ENCODE measurements around the gene TSPAN14.

Gene TSPAN14

GRCh38 chr10:80509108-80509402, 54.9 kb downstream of the TSPAN14 start:
- DNase-seq: no peak

GRCh38 chr10:80509403-80510161, 55.5 kb downstream of the TSPAN14 start:
- no peak for DNase-seq

- DNase-seq: no peak
Measured at GRCh38 chr10:80512031-80512526, 58.0 kb downstream of the TSPAN14 start.

- no peak for DNase-seq
Measured at GRCh38 chr10:80513106-80513505, 59.0 kb downstream of the TSPAN14 start.

- no peak for DNase-seq
Measured at GRCh38 chr10:80515511-80515910, 61.4 kb downstream of the TSPAN14 start.

- DNase-seq: no peak
Measured at GRCh38 chr10:80515941-80516340, 61.8 kb downstream of the TSPAN14 start.

GRCh38 chr10:80516506-80517075, 62.5 kb downstream of the TSPAN14 start:
- DNase-seq: no peak

- no peak for DNase-seq
Measured at GRCh38 chr10:80517416-80518142, 63.5 kb downstream of the TSPAN14 start.

GRCh38 chr10:80518143-80518806, 64.2 kb downstream of the TSPAN14 start:
- no peak for DNase-seq

GRCh38 chr10:80518807-80519360, 64.8 kb downstream of the TSPAN14 start:
- no peak for DNase-seq

GRCh38 chr10:80519936-80520650, 66.0 kb downstream of the TSPAN14 start:
- DNase-seq: no peak

- DNase-seq: no peak
Measured at GRCh38 chr10:80520661-80521470, 66.8 kb downstream of the TSPAN14 start.

- DNase-seq: no peak
Measured at GRCh38 chr10:80522756-80523363, 68.8 kb downstream of the TSPAN14 start.

GRCh38 chr10:80523773-80524172, 69.7 kb downstream of the TSPAN14 start:
- DNase-seq: no peak

- no peak for DNase-seq
Measured at GRCh38 chr10:80524190-80524909, 70.2 kb downstream of the TSPAN14 start.

- DNase-seq: no peak
Measured at GRCh38 chr10:80526218-80526617, 72.1 kb downstream of the TSPAN14 start.

- DNase-seq: no peak
Measured at GRCh38 chr10:80526742-80527141, 72.6 kb downstream of the TSPAN14 start.

GRCh38 chr10:80528185-80528700, 74.1 kb downstream of the TSPAN14 start:
- no peak for DNase-seq

GRCh38 chr10:80528901-80529300, 74.8 kb downstream of the TSPAN14 start:
- no peak for DNase-seq

- no peak for DNase-seq
Measured at GRCh38 chr10:80529604-80530003, 75.5 kb downstream of the TSPAN14 start.
